Measurements from ENCODE around the gene TRIM65. TPM values are rescaled to one million over a fixed set of nuclear protein-coding genes. Genes with fewer than 3 reads are reported as not detected.
A peak's percentile ranks its signal among the peaks of the same experiment; 100 is the strongest.

Gene TRIM65
- total RNA-seq, 6 experiments from 2014 or later, result 5.9 to 8.1 (median 7.6) TPM

DNA sequence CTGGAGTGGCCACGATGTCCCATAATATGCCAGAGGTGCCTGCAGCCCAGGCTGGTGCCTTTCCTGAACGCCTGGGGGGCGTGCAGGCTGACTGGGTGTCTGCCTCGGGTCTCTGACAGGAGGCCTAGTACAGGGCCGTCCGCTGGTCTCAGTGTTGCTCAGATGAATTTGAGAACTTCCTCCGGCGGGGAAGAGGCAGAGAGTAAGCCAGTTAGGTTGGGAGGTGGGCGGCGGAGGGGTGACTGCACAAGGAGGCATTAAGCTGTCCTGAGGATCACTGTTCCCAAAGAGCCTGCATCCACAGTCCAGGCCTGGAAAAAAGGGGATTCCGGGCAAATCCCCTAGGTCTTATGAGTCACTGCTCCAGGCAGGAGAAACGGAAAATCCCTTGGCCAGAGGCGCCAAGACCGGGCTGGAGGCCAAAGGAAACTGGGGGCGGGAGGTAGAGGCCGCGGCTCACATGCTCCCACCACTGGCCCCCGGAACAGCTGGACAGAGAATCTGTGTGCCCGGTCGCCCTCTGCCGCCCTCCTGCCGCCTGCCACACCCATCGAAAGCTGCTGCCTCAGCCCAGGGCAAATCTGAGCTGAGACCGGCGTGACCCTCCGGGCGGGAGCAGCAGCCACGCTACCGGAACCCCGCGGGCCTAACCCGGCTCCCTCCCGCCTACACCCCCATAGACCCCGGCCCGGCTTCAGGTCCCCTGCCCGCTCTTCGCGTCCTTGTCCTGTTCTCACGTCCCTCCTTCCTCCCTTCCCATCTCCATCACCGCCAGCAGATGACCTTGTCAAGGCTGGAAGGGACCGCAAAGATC lies 19.6 kb downstream of the TRIM65 start:
- ATAC-seq (peak; percentile 62 to 67 (median 64)), DNase-seq (peak; percentile 88 to 92 (median 90))
- peaks cover 0 to 38% (median 9%) of the 10 kb centered on the region in 4 donors for H3K4me1 ChIP-seq
- H3K36me3 ChIP-seq, result peaks cover 0 to 7% (median 0%) of the 10 kb centered on the region in 4 donors
- intact Hi-C loops (cut with DNase I), result no loop called here
- no peaks in the 10 kb centered on the region for H3K27me3 ChIP-seq
- 2% methylated on average over 9 of the region's 41 CpGs for WGBS (ENCODE audit: insufficient coverage, low coverage, low lambda C conversion rate, missing lambda C conversion rate)
- TF ChIP-seq POLR2A (IDR thresholded peaks at IDR 0.05) (no peak), CTCF (IDR thresholded peaks at IDR 0.05) (peak in 1 of 4 donors; percentile 9)
- H3K27ac ChIP-seq, result peak overlapping the region; percentile 67 to 89 (median 76)
- H3K9me3 ChIP-seq, result no peaks in the 10 kb centered on the region
- peak overlapping the region; percentile 61 to 70 (median 66) for H3K4me3 ChIP-seq

DNA sequence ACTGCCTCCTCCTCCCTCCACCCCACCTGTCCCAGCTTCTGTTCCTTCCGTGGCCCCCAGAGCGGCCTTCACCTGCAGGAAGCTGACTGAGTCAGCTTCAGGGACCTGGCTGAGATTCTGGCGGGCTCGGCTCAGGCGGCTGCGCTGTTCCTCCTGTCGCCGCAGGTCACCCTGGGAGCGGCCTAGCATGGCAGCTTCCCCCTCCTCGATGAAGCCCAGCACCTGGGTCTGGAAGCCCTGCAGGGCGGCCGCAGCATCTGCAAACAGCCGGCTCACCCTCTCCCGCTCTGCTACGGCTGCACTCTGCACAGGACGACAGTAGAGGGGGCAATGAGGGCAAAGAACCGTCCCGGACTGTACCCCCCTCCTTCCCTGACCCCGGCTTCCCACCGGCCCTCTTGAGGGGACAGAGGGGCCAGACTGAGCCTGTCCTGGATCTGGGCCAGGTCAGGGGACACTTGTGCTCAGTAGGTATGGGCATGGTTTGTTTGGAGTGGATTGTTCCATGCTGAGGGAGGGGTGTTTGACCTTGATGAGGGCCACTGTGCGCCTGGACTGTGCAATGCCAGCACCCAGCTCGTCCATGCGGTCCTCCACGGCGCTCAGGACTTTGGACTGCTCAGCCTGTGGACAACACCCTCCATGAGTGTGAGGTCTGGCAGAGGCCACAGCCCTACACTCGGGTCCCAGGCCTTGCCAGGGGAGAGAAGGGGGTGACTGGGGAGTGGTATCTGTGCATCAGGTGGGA lies 20.4 kb downstream of the TRIM65 start:
- H3K4me1 ChIP-seq, result peaks cover 0 to 38% (median 9%) of the 10 kb centered on the region in 4 donors
- ATAC-seq (peak; percentile 49 to 73 (median 64)), DNase-seq (peak; percentile 81 to 88 (median 82))
- H3K27ac ChIP-seq, result peak overlapping the region; percentile 67 to 89 (median 76)
- 28% methylated on average over 3 of the region's 26 CpGs for WGBS (ENCODE audit: insufficient coverage, low coverage, low lambda C conversion rate, missing lambda C conversion rate)
- H3K36me3 ChIP-seq, result peaks cover 0 to 7% (median 0%) of the 10 kb centered on the region in 4 donors
- H3K9me3 ChIP-seq, result no peaks in the 10 kb centered on the region
- H3K27me3 ChIP-seq, result no peaks in the 10 kb centered on the region
- no peak for TF ChIP-seq POLR2A (IDR thresholded peaks at IDR 0.05)
- TF ChIP-seq CTCF (IDR thresholded peaks at IDR 0.05), result no peak
- peak overlapping the region; percentile 61 to 70 (median 66) for H3K4me3 ChIP-seq
- intact Hi-C loops (cut with DNase I), result no loop called here

GRCh38 chr17:75875940-75876189 lies 20.9 kb downstream of the TRIM65 start:
- intact Hi-C loops (cut with DNase I), result no loop called here
- no peaks in the 10 kb centered on the region for H3K9me3 ChIP-seq
- TF ChIP-seq CTCF (IDR thresholded peaks at IDR 0.05), result no peak
- TF ChIP-seq POLR2A (IDR thresholded peaks at IDR 0.05), result peak; percentile 9
- peak overlapping the region; percentile 67 to 89 (median 76) for H3K27ac ChIP-seq
- peak overlapping the region; percentile 61 to 70 (median 66) for H3K4me3 ChIP-seq
- DNase-seq (no peak), ATAC-seq (peak in 3 of 4 donors; percentile 19 to 52 (median 45))
- peaks cover 0 to 7% (median 0%) of the 10 kb centered on the region in 4 donors for H3K36me3 ChIP-seq
- H3K27me3 ChIP-seq, result no peaks in the 10 kb centered on the region
- H3K4me1 ChIP-seq, result peaks cover 0 to 38% (median 9%) of the 10 kb centered on the region in 4 donors
- WGBS (ENCODE audit: insufficient coverage, low coverage, low lambda C conversion rate, missing lambda C conversion rate), result 0% methylated on average over 1 of the region's 5 CpGs

GRCh38 chr17:75875182-75875939 lies 21.4 kb downstream of the TRIM65 start:
- peaks cover 0 to 38% (median 9%) of the 10 kb centered on the region in 4 donors for H3K4me1 ChIP-seq

More at GRCh38 chr17:75875182-75875939, 21.4 kb downstream of the TRIM65 start:
- no peak overlapping the region for H3K4me3 ChIP-seq
- ATAC-seq, result no peak
- H3K27ac ChIP-seq, result peak overlapping the region; percentile 67 to 89 (median 76)
- 0% methylated on average over 1 of the region's 18 CpGs for WGBS (ENCODE audit: insufficient coverage, low coverage, low lambda C conversion rate, missing lambda C conversion rate)
- no peaks in the 10 kb centered on the region for H3K27me3 ChIP-seq
- H3K36me3 ChIP-seq, result peaks cover 0 to 7% (median 0%) of the 10 kb centered on the region in 4 donors
- TF ChIP-seq POLR2A (IDR thresholded peaks at IDR 0.05), result no peak
- TF ChIP-seq CTCF (IDR thresholded peaks at IDR 0.05), result no peak
- H3K9me3 ChIP-seq, result no peaks in the 10 kb centered on the region
- intact Hi-C loops (cut with DNase I), result no loop called here
- DNase-seq, result no peak

All from right lobe of liver (tissue), 6 donors.